ENCODE data around the gene CACNA2D3. TPM values are rescaled to one million over a fixed set of nuclear protein-coding genes. Genes with fewer than 3 reads are reported as not detected.

Gene CACNA2D3
- total RNA-seq, 1 donor from 2014 or later = 0.70 TPM

DNA sequence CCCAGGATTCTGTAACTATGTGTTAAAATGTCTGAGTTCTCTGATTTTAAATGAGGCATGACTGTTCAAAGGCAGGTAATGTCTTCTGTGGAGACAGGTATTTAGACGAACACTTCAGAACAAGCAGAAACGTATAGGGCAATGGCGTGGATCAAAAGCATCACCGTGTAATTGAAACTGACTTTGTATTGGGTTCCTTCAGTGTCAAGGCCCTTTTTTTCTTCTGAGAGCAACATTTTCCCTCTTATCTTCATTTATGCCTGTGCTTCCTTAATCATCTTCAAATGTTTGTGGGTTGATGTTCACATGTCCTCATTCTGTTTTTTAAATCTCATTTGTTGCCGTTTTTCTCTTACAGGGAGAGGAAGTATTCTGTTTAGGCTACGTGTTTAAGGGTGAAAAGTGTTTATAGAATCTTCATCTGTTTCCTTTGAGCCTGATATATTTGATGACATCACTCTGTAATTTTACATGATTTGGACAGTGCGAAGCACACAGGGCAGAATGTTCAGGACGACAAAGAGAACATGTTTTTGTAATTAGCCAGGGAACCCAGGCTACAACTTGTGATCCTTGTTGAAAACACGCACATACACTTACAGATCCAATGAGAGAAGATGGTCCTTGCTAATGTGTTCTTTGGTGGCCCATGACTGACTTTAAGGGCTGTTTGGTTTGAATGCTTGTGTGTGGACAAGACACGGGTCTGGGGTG lies 609.5 kb downstream of the CACNA2D3 start:
- H3K9me3 ChIP-seq (ENCODE audit: insufficient read depth, low read depth, low read length) = no peaks in the 10 kb centered on the region
- H2AFZ ChIP-seq (ENCODE audit: low read depth, low read length) = no peak overlapping the region
- H3K36me3 ChIP-seq (ENCODE audit: insufficient read depth, low read length) = no peaks in the 10 kb centered on the region
- H3K4me1 Mint-ChIP-seq (ENCODE audit: low read depth, unreplicated experiment) = no peaks in the 10 kb centered on the region
- H3K27ac Mint-ChIP-seq (ENCODE audit: unreplicated experiment) = no peak overlapping the region
- H3K4me3 Mint-ChIP-seq (ENCODE audit: unreplicated experiment) = no peak overlapping the region
- FAIRE-seq (no peak), DNase-seq (ENCODE audit: low read depth) (no peak)
- H3K27me3 Mint-ChIP-seq (ENCODE audit: low read depth, unreplicated experiment) = no peaks in the 10 kb centered on the region
- H3K36me3 Mint-ChIP-seq (ENCODE audit: low read depth, unreplicated experiment) = no peaks in the 10 kb centered on the region
- no peak overlapping the region for H3K4me2 ChIP-seq (ENCODE audit: low read length)
- no peaks in the 10 kb centered on the region for H3K27me3 ChIP-seq (ENCODE audit: insufficient read depth, low read length)
- no peaks in the 10 kb centered on the region for H3K4me1 ChIP-seq (ENCODE audit: insufficient read depth, low read length)
- no peak overlapping the region for H3K9ac ChIP-seq (ENCODE audit: low read length)
- H3K79me2 ChIP-seq (ENCODE audit: insufficient read depth, low read length) = no peaks in the 10 kb centered on the region
- H3K4me3 ChIP-seq (ENCODE audit: insufficient read depth, low read depth, low read length) = no peak overlapping the region
- H3K9me3 Mint-ChIP-seq (ENCODE audit: unreplicated experiment) = peaks cover 2% of the 10 kb centered on the region
- no peak overlapping the region for H3K27ac ChIP-seq (ENCODE audit: low read depth, low read length)
- no peak for TF ChIP-seq EZH2 (IDR thresholded peaks at IDR 0.05; ENCODE audit: insufficient read depth, low read length)
- TF ChIP-seq, protein P1, sequence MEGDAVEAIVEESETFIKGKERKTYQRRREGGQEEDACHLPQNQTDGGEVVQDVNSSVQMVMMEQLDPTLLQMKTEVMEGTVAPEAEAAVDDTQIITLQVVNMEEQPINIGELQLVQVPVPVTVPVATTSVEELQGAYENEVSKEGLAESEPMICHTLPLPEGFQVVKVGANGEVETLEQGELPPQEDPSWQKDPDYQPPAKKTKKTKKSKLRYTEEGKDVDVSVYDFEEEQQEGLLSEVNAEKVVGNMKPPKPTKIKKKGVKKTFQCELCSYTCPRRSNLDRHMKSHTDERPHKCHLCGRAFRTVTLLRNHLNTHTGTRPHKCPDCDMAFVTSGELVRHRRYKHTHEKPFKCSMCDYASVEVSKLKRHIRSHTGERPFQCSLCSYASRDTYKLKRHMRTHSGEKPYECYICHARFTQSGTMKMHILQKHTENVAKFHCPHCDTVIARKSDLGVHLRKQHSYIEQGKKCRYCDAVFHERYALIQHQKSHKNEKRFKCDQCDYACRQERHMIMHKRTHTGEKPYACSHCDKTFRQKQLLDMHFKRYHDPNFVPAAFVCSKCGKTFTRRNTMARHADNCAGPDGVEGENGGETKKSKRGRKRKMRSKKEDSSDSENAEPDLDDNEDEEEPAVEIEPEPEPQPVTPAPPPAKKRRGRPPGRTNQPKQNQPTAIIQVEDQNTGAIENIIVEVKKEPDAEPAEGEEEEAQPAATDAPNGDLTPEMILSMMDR (IDR thresholded peaks at IDR 0.05; ENCODE audit: insufficient read depth, low read depth, low read length) = no peak
- H4K20me1 ChIP-seq (ENCODE audit: insufficient read depth, low read length) = no peaks in the 10 kb centered on the region

DNA sequence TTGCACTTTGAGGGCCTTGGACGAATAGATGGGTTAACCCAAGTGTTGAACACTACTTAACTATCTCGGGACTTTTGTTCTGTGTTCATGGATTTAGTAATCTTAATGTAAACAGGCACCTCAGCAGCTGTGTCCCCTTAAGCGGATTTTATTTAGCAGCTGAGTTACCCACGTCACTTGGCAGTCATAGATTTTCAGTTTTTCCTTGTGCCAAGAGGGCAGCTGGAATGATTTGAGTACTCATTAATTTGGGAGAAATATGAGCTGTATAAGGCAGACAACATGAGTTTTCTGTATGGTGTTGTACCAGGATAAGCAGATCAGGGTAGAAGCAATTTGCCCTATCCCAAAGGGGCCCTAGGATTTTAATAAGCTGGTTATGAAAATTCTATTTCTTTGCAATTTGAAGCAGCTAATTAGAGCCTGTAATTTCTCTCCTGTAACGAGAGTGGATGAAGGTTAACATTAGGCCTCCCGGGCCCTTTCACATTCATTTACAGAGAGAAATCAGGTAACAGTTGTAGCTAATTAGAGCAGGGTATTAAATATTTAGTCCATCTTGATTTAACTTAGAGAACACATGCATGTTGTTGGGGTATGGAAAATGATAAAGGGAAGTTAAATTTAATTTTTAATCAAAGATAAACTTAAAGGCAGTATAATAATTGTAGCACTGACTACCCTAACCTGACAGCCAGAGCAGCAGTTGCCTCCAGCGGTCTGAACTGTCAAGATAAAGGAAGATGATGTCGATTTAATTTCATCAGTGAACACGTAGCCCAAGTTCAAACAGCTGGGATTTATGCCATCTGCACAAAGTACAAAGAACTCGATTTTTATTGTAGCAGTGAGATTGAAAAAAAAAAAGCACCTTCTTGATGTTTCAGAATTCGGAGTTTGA lies 611.0 kb downstream of the CACNA2D3 start:
- no peaks in the 10 kb centered on the region for H3K9me3 Mint-ChIP-seq (ENCODE audit: unreplicated experiment)
- H3K4me1 Mint-ChIP-seq (ENCODE audit: low read depth, unreplicated experiment) = no peaks in the 10 kb centered on the region
- no peak for FAIRE-seq
- no peaks in the 10 kb centered on the region for H3K27me3 ChIP-seq (ENCODE audit: insufficient read depth, low read length)
- DNase-seq (ENCODE audit: low read depth) = no peak
- H3K79me2 ChIP-seq (ENCODE audit: insufficient read depth, low read length) = no peaks in the 10 kb centered on the region
- no peak overlapping the region for H3K4me3 Mint-ChIP-seq (ENCODE audit: unreplicated experiment)
- no peaks in the 10 kb centered on the region for H3K36me3 ChIP-seq (ENCODE audit: insufficient read depth, low read length)
- H3K36me3 Mint-ChIP-seq (ENCODE audit: low read depth, unreplicated experiment) = no peaks in the 10 kb centered on the region
- no peak overlapping the region for H3K4me3 ChIP-seq (ENCODE audit: insufficient read depth, low read depth, low read length)
- no peak overlapping the region for H3K27ac ChIP-seq (ENCODE audit: low read depth, low read length)
- no peaks in the 10 kb centered on the region for H3K4me1 ChIP-seq (ENCODE audit: insufficient read depth, low read length)
- no peaks in the 10 kb centered on the region for H3K27me3 Mint-ChIP-seq (ENCODE audit: low read depth, unreplicated experiment)
- TF ChIP-seq, protein P1 (IDR thresholded peaks at IDR 0.05; ENCODE audit: insufficient read depth, low read depth, low read length) = no peak
- TF ChIP-seq EZH2 (IDR thresholded peaks at IDR 0.05; ENCODE audit: insufficient read depth, low read length) = no peak
- H3K27ac Mint-ChIP-seq (ENCODE audit: unreplicated experiment) = no peak overlapping the region
- H4K20me1 ChIP-seq (ENCODE audit: insufficient read depth, low read length) = no peaks in the 10 kb centered on the region
- H3K9ac ChIP-seq (ENCODE audit: low read length) = no peak overlapping the region
- H2AFZ ChIP-seq (ENCODE audit: low read depth, low read length) = no peak overlapping the region
- H3K9me3 ChIP-seq (ENCODE audit: insufficient read depth, low read depth, low read length) = no peaks in the 10 kb centered on the region
- no peak overlapping the region for H3K4me2 ChIP-seq (ENCODE audit: low read length)
